ENCODE data around the gene PHF20. TPM values are rescaled to one million over a fixed set of nuclear protein-coding genes. Genes with fewer than 3 reads are reported as not detected.
"Not testable (repeated sequence)": the region's sequence is repeated elsewhere in the genome, so short reads cannot be mapped to it uniquely, and the experiment has no call there.

Gene PHF20
- polyA plus RNA-seq, 1 donor (not counting 4 experiments of a cell fraction or from before 2014, with no cell fraction given): 31.9 TPM

DNA sequence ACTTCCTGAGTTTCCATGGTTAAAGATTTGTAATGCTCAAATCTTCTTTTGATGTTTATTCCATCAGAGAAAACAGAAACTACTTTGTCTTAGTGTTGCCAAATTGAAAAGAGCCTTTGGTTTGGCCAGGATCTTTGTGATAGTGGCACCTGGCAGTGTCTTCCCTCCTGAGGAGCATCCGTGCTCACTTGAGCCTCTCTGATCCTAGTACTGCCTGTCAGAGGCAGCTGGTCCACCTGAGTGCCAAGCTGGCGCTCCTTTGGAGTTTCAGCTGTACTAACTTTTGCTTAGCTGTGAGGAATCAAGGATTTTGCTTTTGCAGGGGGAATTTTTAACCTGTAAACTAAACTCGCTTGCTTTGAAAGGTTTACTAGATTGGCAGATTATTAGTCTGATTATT is 121.1 kb downstream of the PHF20 start:
- DNase-seq (ENCODE audit: low read depth, low spot score) (no peak), FAIRE-seq (no peak)
- H3K27ac ChIP-seq (ENCODE audit: control insufficient read depth, insufficient read depth, low read length): no peak overlapping the region
- TF ChIP-seq CTCF (optimal IDR thresholded peaks at IDR 0.05 in 1 of 3, IDR thresholded peaks at IDR 0.05 in 1 of 3, conservative IDR thresholded peaks at IDR 0.05 in 1 of 3; ENCODE audit: extremely low read depth in 1 of 3, insufficient read depth in 2 of 3, low read length in 3 of 3) (no peak), EZH2 (IDR thresholded peaks at IDR 0.05; ENCODE audit: low read length) (no peak)
- no peaks in the 10 kb centered on the region for H3K9me3 ChIP-seq (ENCODE audit: control insufficient read depth, low read depth, low read length)
- no peak overlapping the region for H3K4me3 ChIP-seq (ENCODE audit: control insufficient read depth in 2 of 3, extremely low read depth in 1 of 3, insufficient read depth in 2 of 3, low read depth in 1 of 3, low read length in 3 of 3)
- H3K9me1 ChIP-seq (ENCODE audit: control insufficient read depth, extremely low read depth, insufficient read depth, low read length): no peaks in the 10 kb centered on the region
- H3K79me2 ChIP-seq (ENCODE audit: control insufficient read depth, insufficient read depth, low read length): no peaks in the 10 kb centered on the region
- no peaks in the 10 kb centered on the region for H3K4me1 ChIP-seq (ENCODE audit: control insufficient read depth, extremely low read depth, insufficient read depth, low read length)
- no peaks in the 10 kb centered on the region for H3K36me3 ChIP-seq (ENCODE audit: control insufficient read depth in 2 of 2, extremely low read depth in 1 of 2, insufficient read depth in 2 of 2, low read length in 2 of 2)
- dilution Hi-C loops (cut with MboI; ENCODE audit: extremely low pct_ligation_motif_present, low sequenced_read_pairs): no loop called here
- no peak overlapping the region for H3K9ac ChIP-seq (ENCODE audit: control insufficient read depth, extremely low read depth, insufficient read depth, low read length)
- no peaks in the 10 kb centered on the region for H4K20me1 ChIP-seq (ENCODE audit: control insufficient read depth, extremely low read depth, insufficient read depth, low read length)
- H3K27me3 ChIP-seq (ENCODE audit: control insufficient read depth, extremely low read depth, insufficient read depth, low read length): no peaks in the 10 kb centered on the region
- H2AFZ ChIP-seq (ENCODE audit: control insufficient read depth, low read length): no peak overlapping the region
- no peak overlapping the region for H3K4me2 ChIP-seq (ENCODE audit: control insufficient read depth, extremely low read depth, insufficient read depth, low read depth, low read length)

GRCh38 chr20:35893942-35894341 is 122.1 kb downstream of the PHF20 start:
- Histone ChIP-seq H3K79me2 (ENCODE audit: control insufficient read depth, insufficient read depth, low read length) (no peaks in the 10 kb centered on the region), H2AFZ (ENCODE audit: control insufficient read depth, low read length) (no peak overlapping the region), H3K9ac (ENCODE audit: control insufficient read depth, extremely low read depth, insufficient read depth, low read length) (no peak overlapping the region), H3K4me2 (ENCODE audit: control insufficient read depth, extremely low read depth, insufficient read depth, low read depth, low read length) (no peak overlapping the region), H3K36me3 (ENCODE audit: control insufficient read depth in 2 of 2, extremely low read depth in 1 of 2, insufficient read depth in 2 of 2, low read length in 2 of 2) (no peaks in the 10 kb centered on the region), H3K4me3 (ENCODE audit: control insufficient read depth in 2 of 3, extremely low read depth in 1 of 3, insufficient read depth in 2 of 3, low read depth in 1 of 3, low read length in 3 of 3) (no peak overlapping the region), H4K20me1 (ENCODE audit: control insufficient read depth, extremely low read depth, insufficient read depth, low read length) (no peaks in the 10 kb centered on the region), H3K4me1 (ENCODE audit: control insufficient read depth, extremely low read depth, insufficient read depth, low read length) (no peaks in the 10 kb centered on the region), H3K27ac (ENCODE audit: control insufficient read depth, insufficient read depth, low read length) (no peak overlapping the region), H3K27me3 (ENCODE audit: control insufficient read depth, extremely low read depth, insufficient read depth, low read length) (no peaks in the 10 kb centered on the region), H3K9me1 (ENCODE audit: control insufficient read depth, extremely low read depth, insufficient read depth, low read length) (no peaks in the 10 kb centered on the region), H3K9me3 (ENCODE audit: control insufficient read depth, low read depth, low read length) (no peaks in the 10 kb centered on the region)
- FAIRE-seq (no peak), DNase-seq (ENCODE audit: low read depth, low spot score) (no peak)
- dilution Hi-C loops (cut with MboI; ENCODE audit: extremely low pct_ligation_motif_present, low sequenced_read_pairs): no loop called here
- TF ChIP-seq EZH2 (IDR thresholded peaks at IDR 0.05; ENCODE audit: low read length) (no peak), CTCF (optimal IDR thresholded peaks at IDR 0.05 in 1 of 3, IDR thresholded peaks at IDR 0.05 in 1 of 3, conservative IDR thresholded peaks at IDR 0.05 in 1 of 3; ENCODE audit: extremely low read depth in 1 of 3, insufficient read depth in 2 of 3, low read length in 3 of 3) (no peak)

DNA sequence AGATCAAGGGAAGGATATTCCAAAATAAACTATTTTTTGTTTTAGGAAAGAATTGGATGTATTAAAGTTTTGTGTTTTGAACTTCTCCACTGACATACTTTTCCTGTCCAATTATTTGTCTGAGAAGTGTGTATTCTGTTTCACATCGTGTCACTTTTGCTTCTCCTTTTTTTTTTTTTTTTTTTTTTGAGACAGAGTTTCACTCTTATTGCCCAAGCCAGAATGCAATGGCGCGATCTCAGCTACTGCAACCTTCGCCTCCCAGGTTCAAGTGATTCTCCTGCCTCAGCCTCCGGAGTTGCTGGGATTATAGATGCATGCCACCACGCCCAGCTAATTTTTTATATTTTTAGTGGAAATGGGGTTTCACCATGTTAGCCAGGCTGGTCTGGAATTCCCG is 123.7 kb downstream of the PHF20 start:
- H3K9me3 ChIP-seq (ENCODE audit: control insufficient read depth, low read depth, low read length); H3K4me1 ChIP-seq (ENCODE audit: control insufficient read depth, extremely low read depth, insufficient read depth, low read length); H3K9me1 ChIP-seq (ENCODE audit: control insufficient read depth, extremely low read depth, insufficient read depth, low read length); H3K27ac ChIP-seq (ENCODE audit: control insufficient read depth, insufficient read depth, low read length); FAIRE-seq; H4K20me1 ChIP-seq (ENCODE audit: control insufficient read depth, extremely low read depth, insufficient read depth, low read length); H3K9ac ChIP-seq (ENCODE audit: control insufficient read depth, extremely low read depth, insufficient read depth, low read length); H3K4me3 ChIP-seq (ENCODE audit: control insufficient read depth in 2 of 3, extremely low read depth in 1 of 3, insufficient read depth in 2 of 3, low read depth in 1 of 3, low read length in 3 of 3); DNase-seq (ENCODE audit: low read depth, low spot score); H2AFZ ChIP-seq (ENCODE audit: control insufficient read depth, low read length); H3K36me3 ChIP-seq (ENCODE audit: control insufficient read depth in 2 of 2, extremely low read depth in 1 of 2, insufficient read depth in 2 of 2, low read length in 2 of 2); H3K4me2 ChIP-seq (ENCODE audit: control insufficient read depth, extremely low read depth, insufficient read depth, low read depth, low read length); H3K27me3 ChIP-seq (ENCODE audit: control insufficient read depth, extremely low read depth, insufficient read depth, low read length); dilution Hi-C loops (cut with MboI; ENCODE audit: extremely low pct_ligation_motif_present, low sequenced_read_pairs); H3K79me2 ChIP-seq (ENCODE audit: control insufficient read depth, insufficient read depth, low read length): not testable (repeated sequence)
